Measurements from ENCODE around the gene VHLL. TPM values are rescaled to one million over a fixed set of nuclear protein-coding genes. Genes with fewer than 3 reads are reported as not detected.

Gene VHLL
- total and polyA plus RNA-seq, 2 of the 13 experiments (the other 11 are each of a cell fraction or from before 2014, with no cell fraction given), result 0.24 TPM; not detected in 1

- TF ChIP-seq ZBTB4 (CRISPR knock-in tag; IDR thresholded peaks at IDR 0.05; ENCODE audit: borderline replicate concordance), result no peak
- TF ChIP-seq AKNA (CRISPR knock-in tag; IDR thresholded peaks at IDR 0.05; ENCODE audit: borderline replicate concordance), result no peak
- TF ChIP-seq ZNF451 (CRISPR knock-in tag; IDR thresholded peaks at IDR 0.05), result no peak; the same call in 1 of the 2 replicates
- no peak for TF ChIP-seq SATB2 (CRISPR knock-in tag; IDR thresholded peaks at IDR 0.05)
- TF ChIP-seq TBX2 (CRISPR knock-in tag; IDR thresholded peaks at IDR 0.05; ENCODE audit: borderline replicate concordance), result peak; percentile 75
- no peak for TF ChIP-seq CENPT (CRISPR knock-in tag; IDR thresholded peaks at IDR 0.05; ENCODE audit: low read depth)
- no peak; the same call in 1 of the 2 replicates for TF ChIP-seq FOSL2 (CRISPR knock-in tag; IDR thresholded peaks at IDR 0.05)
- no peak for TF ChIP-seq ZNF850 (CRISPR knock-in tag; conservative IDR thresholded peaks at IDR 0.05)
- TF ChIP-seq TERF1 (CRISPR knock-in tag; IDR thresholded peaks at IDR 0.05), result no peak
- no peak for TF ChIP-seq RFX3 (CRISPR knock-in tag; IDR thresholded peaks at IDR 0.05)
- peak; percentile 59; the same call in 1 of the 2 replicates for TF ChIP-seq ZNF580 (CRISPR knock-in tag; IDR thresholded peaks at IDR 0.05; ENCODE audit: borderline replicate concordance, low read depth)
- no peak for TF ChIP-seq SP1 (IDR thresholded peaks at IDR 0.05)
- peak; percentile 66; the same call in 1 of the 2 replicates for TF ChIP-seq SP1 (CRISPR knock-in tag; IDR thresholded peaks at IDR 0.05)
- TF ChIP-seq ZNF205 (CRISPR knock-in tag; IDR thresholded peaks at IDR 0.05), result no peak
- TF ChIP-seq CCDC6 (CRISPR knock-in tag; IDR thresholded peaks at IDR 0.05), result no peak
- peak; percentile 70; the same call in 1 of the 2 replicates for TF ChIP-seq PBX3 (CRISPR knock-in tag; IDR thresholded peaks at IDR 0.05; ENCODE audit: borderline replicate concordance)
- no peak for TF ChIP-seq ZNF17 (CRISPR knock-in tag; IDR thresholded peaks at IDR 0.05)
These were observed 39.3 kb upstream of the VHLL start, which contains the start of the genes CCT3 and TSACC (continued) for GRCh38 chr1:156338180-156338976.
